ENCODE measurements around the gene ESYT2. TPM values are rescaled to one million over a fixed set of nuclear protein-coding genes. Genes with fewer than 3 reads are reported as not detected.

ESYT2 gene
- polyA plus RNA-seq, 1 donor (not counting 4 experiments of a cell fraction or from before 2014, with no cell fraction given), result 45.9 TPM

DNA sequence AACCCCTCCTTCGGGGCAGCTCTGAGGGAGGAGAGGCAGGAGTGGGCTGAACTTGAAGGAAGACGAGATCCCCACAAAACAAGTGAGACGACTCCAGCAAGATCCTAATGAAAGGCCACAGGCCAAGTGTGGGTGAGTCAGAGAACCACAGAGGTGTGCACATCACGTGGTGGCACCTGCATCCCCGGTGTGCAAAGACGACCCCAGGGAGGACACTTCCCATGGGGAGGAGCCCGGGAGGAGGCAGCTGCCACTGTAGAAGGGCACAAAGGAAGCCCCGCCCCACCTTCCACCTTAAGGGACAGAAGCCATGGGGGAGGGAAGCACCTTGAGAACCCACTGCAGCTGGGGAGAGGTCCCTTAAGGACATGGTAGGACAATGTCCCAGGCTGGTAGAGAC is 45.7 kb downstream of the ESYT2 start:
- peak overlapping the region; percentile 32 for H3K27ac ChIP-seq (ENCODE audit: control insufficient read depth, insufficient read depth, low read length)
- H3K36me3 ChIP-seq (ENCODE audit: control insufficient read depth in 2 of 2, extremely low read depth in 1 of 2, insufficient read depth in 2 of 2, low read length in 2 of 2), result peaks cover 19 to 38% of the 10 kb centered on the region in 2 experiments
- H3K27me3 ChIP-seq (ENCODE audit: control insufficient read depth, extremely low read depth, insufficient read depth, low read length), result no peaks in the 10 kb centered on the region
- H3K9ac ChIP-seq (ENCODE audit: control insufficient read depth, extremely low read depth, insufficient read depth, low read length), result peak overlapping the region; percentile 13
- H3K4me1 ChIP-seq (ENCODE audit: control insufficient read depth, extremely low read depth, insufficient read depth, low read length), result peaks cover 16% of the 10 kb centered on the region
- no peak overlapping the region for H3K4me3 ChIP-seq (ENCODE audit: control insufficient read depth in 2 of 3, extremely low read depth in 1 of 3, insufficient read depth in 2 of 3, low read depth in 1 of 3, low read length in 3 of 3)
- dilution Hi-C loops (cut with MboI; ENCODE audit: extremely low pct_ligation_motif_present, low sequenced_read_pairs), result no loop called here
- no peaks in the 10 kb centered on the region for H4K20me1 ChIP-seq (ENCODE audit: control insufficient read depth, extremely low read depth, insufficient read depth, low read length)
- no peaks in the 10 kb centered on the region for H3K9me1 ChIP-seq (ENCODE audit: control insufficient read depth, extremely low read depth, insufficient read depth, low read length)
- no peaks in the 10 kb centered on the region for H3K9me3 ChIP-seq (ENCODE audit: control insufficient read depth, low read depth, low read length)
- H2AFZ ChIP-seq (ENCODE audit: control insufficient read depth, low read length), result no peak overlapping the region
- peak; percentile 32 for FAIRE-seq
- no peak for DNase-seq (ENCODE audit: low read depth, low spot score)
- TF ChIP-seq, protein P1, sequence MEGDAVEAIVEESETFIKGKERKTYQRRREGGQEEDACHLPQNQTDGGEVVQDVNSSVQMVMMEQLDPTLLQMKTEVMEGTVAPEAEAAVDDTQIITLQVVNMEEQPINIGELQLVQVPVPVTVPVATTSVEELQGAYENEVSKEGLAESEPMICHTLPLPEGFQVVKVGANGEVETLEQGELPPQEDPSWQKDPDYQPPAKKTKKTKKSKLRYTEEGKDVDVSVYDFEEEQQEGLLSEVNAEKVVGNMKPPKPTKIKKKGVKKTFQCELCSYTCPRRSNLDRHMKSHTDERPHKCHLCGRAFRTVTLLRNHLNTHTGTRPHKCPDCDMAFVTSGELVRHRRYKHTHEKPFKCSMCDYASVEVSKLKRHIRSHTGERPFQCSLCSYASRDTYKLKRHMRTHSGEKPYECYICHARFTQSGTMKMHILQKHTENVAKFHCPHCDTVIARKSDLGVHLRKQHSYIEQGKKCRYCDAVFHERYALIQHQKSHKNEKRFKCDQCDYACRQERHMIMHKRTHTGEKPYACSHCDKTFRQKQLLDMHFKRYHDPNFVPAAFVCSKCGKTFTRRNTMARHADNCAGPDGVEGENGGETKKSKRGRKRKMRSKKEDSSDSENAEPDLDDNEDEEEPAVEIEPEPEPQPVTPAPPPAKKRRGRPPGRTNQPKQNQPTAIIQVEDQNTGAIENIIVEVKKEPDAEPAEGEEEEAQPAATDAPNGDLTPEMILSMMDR (optimal IDR thresholded peaks at IDR 0.05 in 1 of 3, IDR thresholded peaks at IDR 0.05 in 1 of 3, conservative IDR thresholded peaks at IDR 0.05 in 1 of 3; ENCODE audit: extremely low read depth in 1 of 3, insufficient read depth in 2 of 3, low read length in 3 of 3), result no peak
- TF ChIP-seq EZH2 (IDR thresholded peaks at IDR 0.05; ENCODE audit: low read length), result no peak
- H3K79me2 ChIP-seq (ENCODE audit: control insufficient read depth, insufficient read depth, low read length), result peaks cover 2% of the 10 kb centered on the region
- peak overlapping the region; percentile 49 for H3K4me2 ChIP-seq (ENCODE audit: control insufficient read depth, extremely low read depth, insufficient read depth, low read depth, low read length)

DNA sequence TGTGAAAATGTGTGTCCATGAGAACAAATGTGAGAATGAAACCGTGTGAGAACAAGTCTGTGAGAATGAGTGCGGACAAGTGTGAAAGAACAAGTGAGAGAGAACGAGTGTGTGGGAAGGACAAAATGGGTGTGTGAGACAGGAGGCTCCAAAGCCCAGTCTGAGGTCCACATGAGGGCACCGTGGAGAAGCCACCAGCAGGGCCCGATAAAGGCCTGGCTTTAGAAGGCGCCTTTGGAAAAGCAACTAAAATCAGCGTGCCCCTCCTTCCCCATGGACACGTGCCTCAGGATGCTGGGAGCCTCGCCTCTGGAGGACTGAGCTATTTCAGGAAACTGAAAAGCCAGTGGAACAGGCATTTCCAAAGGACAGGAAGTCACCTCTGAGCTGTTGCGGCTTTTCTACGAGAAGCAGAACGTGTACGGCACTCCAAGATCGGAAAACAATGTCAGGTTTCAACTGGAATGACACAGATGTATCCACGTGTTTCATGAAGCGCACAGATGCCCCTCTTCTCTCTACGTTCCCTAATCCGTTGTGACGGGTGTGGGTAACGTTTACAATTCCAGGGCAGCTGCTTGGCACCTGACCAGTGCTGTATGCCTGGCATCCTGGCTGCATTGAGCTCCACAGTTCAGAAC is 46.4 kb downstream of the ESYT2 start:
- no peak overlapping the region for H2AFZ ChIP-seq (ENCODE audit: control insufficient read depth, low read length)
- dilution Hi-C loops (cut with MboI; ENCODE audit: extremely low pct_ligation_motif_present, low sequenced_read_pairs), result no loop called here
- H3K9me1 ChIP-seq (ENCODE audit: control insufficient read depth, extremely low read depth, insufficient read depth, low read length), result no peaks in the 10 kb centered on the region
- H3K9ac ChIP-seq (ENCODE audit: control insufficient read depth, extremely low read depth, insufficient read depth, low read length), result peak overlapping the region; percentile 13
- no peaks in the 10 kb centered on the region for H4K20me1 ChIP-seq (ENCODE audit: control insufficient read depth, extremely low read depth, insufficient read depth, low read length)
- TF ChIP-seq, protein P1 (optimal IDR thresholded peaks at IDR 0.05 in 1 of 3, IDR thresholded peaks at IDR 0.05 in 1 of 3, conservative IDR thresholded peaks at IDR 0.05 in 1 of 3; ENCODE audit: extremely low read depth in 1 of 3, insufficient read depth in 2 of 3, low read length in 3 of 3), result peak; percentile 37 to 57 (median 45)
- TF ChIP-seq EZH2 (IDR thresholded peaks at IDR 0.05; ENCODE audit: low read length), result no peak
- FAIRE-seq (peak; percentile 32), DNase-seq (ENCODE audit: low read depth, low spot score) (no peak)
- H3K79me2 ChIP-seq (ENCODE audit: control insufficient read depth, insufficient read depth, low read length), result peaks cover 2% of the 10 kb centered on the region
- no peaks in the 10 kb centered on the region for H3K9me3 ChIP-seq (ENCODE audit: control insufficient read depth, low read depth, low read length)
- H3K36me3 ChIP-seq (ENCODE audit: control insufficient read depth in 2 of 2, extremely low read depth in 1 of 2, insufficient read depth in 2 of 2, low read length in 2 of 2), result peaks cover 19 to 38% of the 10 kb centered on the region in 2 experiments
- no peak overlapping the region for H3K4me3 ChIP-seq (ENCODE audit: control insufficient read depth in 2 of 3, extremely low read depth in 1 of 3, insufficient read depth in 2 of 3, low read depth in 1 of 3, low read length in 3 of 3)
- no peaks in the 10 kb centered on the region for H3K27me3 ChIP-seq (ENCODE audit: control insufficient read depth, extremely low read depth, insufficient read depth, low read length)
- H3K4me1 ChIP-seq (ENCODE audit: control insufficient read depth, extremely low read depth, insufficient read depth, low read length), result peaks cover 16% of the 10 kb centered on the region
- peak overlapping the region; percentile 32 for H3K27ac ChIP-seq (ENCODE audit: control insufficient read depth, insufficient read depth, low read length)
- peak overlapping the region; percentile 49 for H3K4me2 ChIP-seq (ENCODE audit: control insufficient read depth, extremely low read depth, insufficient read depth, low read depth, low read length)
